GM06990 (cell line): ENCODE data around the gene CASK.

Experiments used
- DNase-seq: peaks from one replicate; pipeline ENCODE4 v3.0.0-alpha.2; 2011; ENCODE audit not compliant: insufficient read length; ENCODE audit errors: extremely low read depth
- H3K27me3 ChIP-seq: replicated peaks from 2 replicates; pipeline ENCODE4 v1.6.0; 2011; ENCODE audit warnings: low read length; ENCODE audit not compliant: control insufficient read depth, insufficient read depth
- H3K36me3 ChIP-seq: 2 replicates; pipeline ENCODE4 v1.5.1; 2011; ENCODE audit warnings: low read length; ENCODE audit not compliant: control insufficient read depth, insufficient read depth
- H3K4me3 ChIP-seq: replicated peaks from 2 replicates; pipeline ENCODE4 v1.5.1; 2011; ENCODE audit warnings: low read depth, mild to moderate bottlenecking, control low read depth, low read length
- CTCF ChIP-seq: IDR thresholded peaks from 2 replicates; pipeline ENCODE4 v1.5.1; 2011; ENCODE audit warnings: low read length, control low read depth, mild to moderate bottlenecking, inconsistent platforms; ENCODE audit not compliant: insufficient read depth, poor library complexity, severe bottlenecking

The CASK gene

GRCh38 chrX:41716767-41717473 lies 206.4 kb downstream of the CASK start:
- no peaks in the 10 kb centered on the region for H3K36me3 ChIP-seq
- H3K4me3 ChIP-seq: no peak overlapping the region
- no peak for DNase-seq
- no peak for TF ChIP-seq CTCF
- no peaks in the 10 kb centered on the region for H3K27me3 ChIP-seq

- no peak for TF ChIP-seq CTCF
- DNase-seq: no peak
- Histone ChIP-seq H3K36me3 (no peaks in the 10 kb centered on the region), H3K4me3 (no peak overlapping the region), H3K27me3 (no peaks in the 10 kb centered on the region)
Observed at GRCh38 chrX:41716222-41716621, 207.1 kb downstream of the CASK start.

- Histone ChIP-seq H3K36me3 (no peaks in the 10 kb centered on the region), H3K4me3 (no peak overlapping the region), H3K27me3 (no peaks in the 10 kb centered on the region; the same call in 1 of the 2 replicates)
- TF ChIP-seq CTCF: no peak
- DNase-seq: no peak
Observed at GRCh38 chrX:41711021-41711667, 212.2 kb downstream of the CASK start.

- Histone ChIP-seq H3K27me3 (no peaks in the 10 kb centered on the region; the same call in 1 of the 2 replicates), H3K36me3 (no peaks in the 10 kb centered on the region), H3K4me3 (no peak overlapping the region)
- TF ChIP-seq CTCF: no peak
- no peak for DNase-seq
Observed at GRCh38 chrX:41708486-41708885, 214.9 kb downstream of the CASK start.

- TF ChIP-seq CTCF: no peak
- no peaks in the 10 kb centered on the region for H3K36me3 ChIP-seq
Observed at GRCh38 chrX:41707218-41707617, 216.1 kb downstream of the CASK start.

More at GRCh38 chrX:41707218-41707617, 216.1 kb downstream of the CASK start:
- no peak overlapping the region for H3K4me3 ChIP-seq
- no peak for DNase-seq
- H3K27me3 ChIP-seq: no peaks in the 10 kb centered on the region; the same call in 1 of the 2 replicates
